ENCODE data around the gene PDGFRA.
"Not testable (repeated sequence)": the region's sequence is repeated elsewhere in the genome, so short reads cannot be mapped to it uniquely, and the experiment has no call there.

The PDGFRA gene

GRCh38 chr4:54228056-54228527 lies 1.0 kb upstream of the PDGFRA start:
- DNase-seq = no peak

- DNase-seq = no peak
Observed at GRCh38 chr4:54228546-54228945, 547 bp upstream of the PDGFRA start.

- no peak for DNase-seq
Observed at GRCh38 chr4:54229631-54230483, 764 bp downstream of the PDGFRA start.

GRCh38 chr4:54230484-54231418 lies 1.7 kb downstream of the PDGFRA start:
- DNase-seq = no peak

GRCh38 chr4:54231419-54231767 lies 2.3 kb downstream of the PDGFRA start:
- no peak for DNase-seq

GRCh38 chr4:54231768-54232688 lies 2.9 kb downstream of the PDGFRA start:
- DNase-seq = no peak

GRCh38 chr4:54233277-54233696 lies 4.2 kb downstream of the PDGFRA start:
- DNase-seq = no peak

GRCh38 chr4:54233697-54234496 lies 4.8 kb downstream of the PDGFRA start:
- no peak for DNase-seq

- DNase-seq = no peak
Observed at GRCh38 chr4:54234497-54235205, 5.6 kb downstream of the PDGFRA start.

GRCh38 chr4:54236316-54236715 lies 7.2 kb downstream of the PDGFRA start:
- DNase-seq = not testable (repeated sequence)

- no peak for DNase-seq
Observed at GRCh38 chr4:54237770-54238169, 8.7 kb downstream of the PDGFRA start.

GRCh38 chr4:54238389-54238788 lies 9.3 kb downstream of the PDGFRA start:
- DNase-seq = no peak

- not testable (repeated sequence) for DNase-seq
Observed at GRCh38 chr4:54241268-54241823, 12.3 kb downstream of the PDGFRA start.

GRCh38 chr4:54243541-54243940 lies 14.4 kb downstream of the PDGFRA start:
- DNase-seq = not testable (repeated sequence)

- DNase-seq = not testable (repeated sequence)
Observed at GRCh38 chr4:54252312-54252711, 23.2 kb downstream of the PDGFRA start.

- no peak for DNase-seq
Observed at GRCh38 chr4:54254116-54254914, 25.2 kb downstream of the PDGFRA start.

GRCh38 chr4:54254915-54255246 lies 25.8 kb downstream of the PDGFRA start:
- DNase-seq = no peak

GRCh38 chr4:54255881-54256280 lies 26.8 kb downstream of the PDGFRA start:
- DNase-seq = no peak

All from SIG-M5 (cell line).